Uterus (tissue), 4 donors: ENCODE data around the gene DNAL4. TPM values are rescaled to one million over a fixed set of nuclear protein-coding genes. Genes with fewer than 3 reads are reported as not detected.

Experiments used
- DNase-seq, 2 donors: peaks; one replicate each; pipeline ENCODE4 v3.0.0-alpha.2; 2019 to 2020
- H3K27ac ChIP-seq, 2 donors: fragments of 200-600 bp; sonication (generic); 1 replicate in 1 of 2; 2 replicates in 1 of 2; pipeline ENCODE4 v1.5.1; 2016 to 2018
- H3K27me3 ChIP-seq, 2 donors: fragments of 200-600 bp; sonication (generic); one replicate each; pipeline ENCODE4 v1.5.1; 2018 to 2019; ENCODE audit warnings: control low read depth in 1 of 2
- H3K36me3 ChIP-seq, 2 donors: fragments of 200-600 bp; sonication (generic); one replicate each; pipeline ENCODE4 v1.5.1; 2019; ENCODE audit warnings: control low read depth in 1 of 2
- H3K4me1 ChIP-seq, 2 donors: fragments of 200-600 bp; sonication (generic); one replicate each; pipeline ENCODE4 v1.5.1; 2018 to 2019; ENCODE audit warnings: control low read depth in 1 of 2
- H3K4me3 ChIP-seq, 2 donors: fragments of 200-600 bp; sonication (generic); 1 replicate in 1 of 2; 2 replicates in 1 of 2; pipeline ENCODE4 v1.5.1; 2018 to 2019; ENCODE audit warnings: mild to moderate bottlenecking in 1 of 2
- H3K9me3 ChIP-seq, 2 donors: fragments of 200-600 bp; sonication (generic); one replicate each; pipeline ENCODE4 v1.5.1; 2019; ENCODE audit warnings: control low read depth in 1 of 2
- CTCF ChIP-seq, 4 experiments: fragments of 200-600 bp in 2 of 4; fragments of 450-650 bp in 2 of 4; sonication (generic) in 2 of 4; IDR thresholded peaks; one replicate each; pipeline ENCODE4 v1.5.1; 2016 to 2019; ENCODE audit warnings: antibody characterized with exemption in 4 of 4, mild to moderate bottlenecking in 2 of 4, moderate library complexity in 1 of 4
- POLR2A ChIP-seq, 2 donors: fragments of 450-650 bp; IDR thresholded peaks; one replicate each; pipeline ENCODE4 v1.6.1; 2016; ENCODE audit warnings: antibody characterized with exemption in 2 of 2, mild to moderate bottlenecking in 1 of 2, moderate library complexity in 1 of 2
- intact Hi-C: fragments of 100-400 bp; cut with DNase I; formaldehyde crosslinking; loops from one replicate; pipeline ENCODE4 v1.15.1; 2023; ENCODE audit warnings: low total_unique reads
- total RNA-seq, 4 donors: library from RNA; depleted of rRNA in 3 of 4; stranded (reverse); fragments of >200 nt in 3 of 4; gene quantifications; one replicate each; pipeline versions ENCODE4 v1.1.0 to v1.2.4, GENCODE V29; 2014 to 2023
- donor health status: DM: yes; HTN: yes; CAD: no.

DNAL4 gene
- total RNA-seq, 4 donors from 2014 or later, result 3.1 to 23.4 (median 8.3) TPM

DNA sequence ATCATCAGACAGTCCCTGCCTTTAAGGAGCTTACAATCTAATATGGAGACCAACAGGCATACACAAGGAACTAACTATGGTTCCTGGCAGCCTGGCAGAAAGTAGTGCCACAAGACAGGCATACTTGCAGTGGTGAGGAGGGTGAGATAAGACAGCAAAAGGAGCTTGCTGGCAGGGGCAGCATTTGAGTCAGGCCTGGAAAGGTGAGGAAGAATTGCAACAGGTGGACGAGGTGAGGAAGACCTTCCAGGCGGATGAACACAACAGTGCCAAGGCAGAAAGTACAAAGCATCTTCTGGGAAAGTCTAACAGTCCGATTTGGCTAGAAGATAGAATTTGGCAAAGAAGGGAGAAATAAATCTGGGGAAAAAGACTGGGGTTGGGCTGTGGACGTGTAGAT is 4.3 kb downstream of the DNAL4 start:
- Histone ChIP-seq H3K27me3 (no peaks in the 10 kb centered on the region), H3K4me1 (peaks cover 5 to 8% of the 10 kb centered on the region in 2 donors), H3K27ac (no peak overlapping the region), H3K4me3 (no peak overlapping the region), H3K36me3 (no peaks in the 10 kb centered on the region), H3K9me3 (no peaks in the 10 kb centered on the region)
- DNase-seq, result no peak
- TF ChIP-seq CTCF (IDR thresholded peaks at IDR 0.05) (no peak), POLR2A (IDR thresholded peaks at IDR 0.05) (no peak)
- intact Hi-C loops, result loop anchor here (5.0 kb wide), 1 partner anchor 32 kb away; the partner anchor contains the start of gene SUN2

GRCh38 chr22:38788846-38789245 is 5.1 kb downstream of the DNAL4 start:
- Histone ChIP-seq H3K27ac (peak overlapping the region; percentile 58 to 71), H3K4me3 (no peak overlapping the region), H3K4me1 (peaks cover 5 to 8% of the 10 kb centered on the region in 2 donors), H3K27me3 (no peaks in the 10 kb centered on the region), H3K9me3 (no peaks in the 10 kb centered on the region), H3K36me3 (no peaks in the 10 kb centered on the region)
- intact Hi-C loops, result no loop called here
- no peak for DNase-seq
- TF ChIP-seq POLR2A (IDR thresholded peaks at IDR 0.05), result no peak

GRCh38 chr22:38788021-38788816 is 5.7 kb downstream of the DNAL4 start:
- Histone ChIP-seq H3K27me3 (no peaks in the 10 kb centered on the region), H3K4me3 (no peak overlapping the region), H3K4me1 (peaks cover 5 to 8% of the 10 kb centered on the region in 2 donors), H3K9me3 (no peaks in the 10 kb centered on the region), H3K27ac (peak overlapping the region; percentile 58 to 71), H3K36me3 (no peaks in the 10 kb centered on the region)
- intact Hi-C loops, result no loop called here
- peak in 1 of 2 donors; percentile 56 for DNase-seq
- TF ChIP-seq CTCF (IDR thresholded peaks at IDR 0.05) (no peak), POLR2A (IDR thresholded peaks at IDR 0.05) (no peak)

- DNase-seq, result no peak
- H3K27ac ChIP-seq, result peak overlapping the region; percentile 67 to 68
- no peak overlapping the region for H3K4me3 ChIP-seq
- intact Hi-C loops, result no loop called here
- no peak for TF ChIP-seq POLR2A (IDR thresholded peaks at IDR 0.05)
- TF ChIP-seq CTCF (IDR thresholded peaks at IDR 0.05), result no peak
- H3K4me1 ChIP-seq, result peaks cover 8 to 10% of the 10 kb centered on the region in 2 donors
- H3K9me3 ChIP-seq, result no peaks in the 10 kb centered on the region
- no peaks in the 10 kb centered on the region for H3K27me3 ChIP-seq
- H3K36me3 ChIP-seq, result no peaks in the 10 kb centered on the region
These were observed 7.3 kb downstream of the DNAL4 start for GRCh38 chr22:38786631-38787030.

DNA sequence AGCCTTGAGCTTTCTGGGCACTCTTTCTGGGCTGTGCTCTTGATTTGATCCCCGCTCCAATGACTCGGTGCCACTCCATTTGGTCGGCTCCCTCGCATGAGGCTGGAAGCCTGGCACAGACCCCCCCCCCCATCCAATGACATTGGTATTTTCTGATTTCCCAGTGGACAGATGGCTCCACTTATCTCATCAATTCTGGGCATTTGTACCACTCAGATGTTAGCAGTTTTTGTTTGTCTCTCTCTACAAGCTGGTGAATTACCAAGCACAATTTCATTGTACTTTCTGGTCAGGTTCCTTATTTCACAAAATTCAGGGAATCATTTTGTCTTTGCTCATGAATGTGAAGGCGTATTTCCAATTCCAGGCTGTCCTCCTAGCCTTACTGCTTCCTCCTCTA is 9.1 kb downstream of the DNAL4 start:
- TF ChIP-seq POLR2A (IDR thresholded peaks at IDR 0.05) (no peak), CTCF (IDR thresholded peaks at IDR 0.05) (no peak)
- H3K4me3 ChIP-seq, result no peak overlapping the region
- no peaks in the 10 kb centered on the region for H3K27me3 ChIP-seq
- intact Hi-C loops, result no loop called here
- no peaks in the 10 kb centered on the region for H3K36me3 ChIP-seq
- no peaks in the 10 kb centered on the region for H3K9me3 ChIP-seq
- DNase-seq, result no peak
- H3K4me1 ChIP-seq, result peaks cover 8 to 10% of the 10 kb centered on the region in 2 donors
- H3K27ac ChIP-seq, result peak overlapping the region; percentile 67 to 68
